Inferior parietal cortex (tissue), 1 donor: Measurements from ENCODE around the gene RELA.
"Not testable (repeated sequence)": the region's sequence is repeated elsewhere in the genome, so short reads cannot be mapped to it uniquely, and the experiment has no call there.

Experiments
- DNase-seq: peaks from one replicate; pipeline ENCODE4 v3.0.0-alpha.2; 2016; ENCODE audit errors: extremely low spot score

RELA gene

GRCh38 chr11:65649656-65650546, 12.8 kb downstream of the RELA start:
- DNase-seq, result no peak

GRCh38 chr11:65648997-65649493, 13.7 kb downstream of the RELA start:
- no peak for DNase-seq

GRCh38 chr11:65646958-65647701, 15.6 kb downstream of the RELA start:
- DNase-seq, result no peak

GRCh38 chr11:65646288-65646957, 16.3 kb downstream of the RELA start:
- DNase-seq, result no peak

GRCh38 chr11:65645710-65646109, 17.0 kb downstream of the RELA start:
- DNase-seq, result no peak

- DNase-seq, result no peak
Measured at GRCh38 chr11:65644837-65645236, 17.9 kb downstream of the RELA start.

GRCh38 chr11:65643971-65644370, 18.7 kb downstream of the RELA start:
- DNase-seq, result no peak

GRCh38 chr11:65642014-65642671, 20.6 kb downstream of the RELA start:
- no peak for DNase-seq

- no peak for DNase-seq
Measured at GRCh38 chr11:65641297-65642013, 21.3 kb downstream of the RELA start.

- no peak for DNase-seq
Measured at GRCh38 chr11:65640483-65641296, 22.0 kb downstream of the RELA start.

- DNase-seq, result no peak
Measured at GRCh38 chr11:65639623-65640482, 22.9 kb downstream of the RELA start.

- DNase-seq, result not testable (repeated sequence)
Measured at GRCh38 chr11:65639228-65639597, 23.5 kb downstream of the RELA start.

- peak; percentile 63 for DNase-seq
Measured at GRCh38 chr11:65637794-65638419, 24.8 kb downstream of the RELA start, which contains the start of gene SIPA1. Gene SIPA1, plus strand, starts transcription at chr11:65638101. Its CDS starts 2,821 bp downstream, at chr11:65640922.

GRCh38 chr11:65637032-65637557, 25.6 kb downstream of the RELA start:
- no peak for DNase-seq

- no peak for DNase-seq
Measured at GRCh38 chr11:65636108-65637031, 26.3 kb downstream of the RELA start.

- no peak for DNase-seq
Measured at GRCh38 chr11:65634905-65635731, 27.6 kb downstream of the RELA start.
